NCI-H446 treated with DMSO at 0.1 percent for 48 hours (cell line): ENCODE results near the gene DPCD.
"Not testable (repeated sequence)": the region's sequence is repeated elsewhere in the genome, so short reads cannot be mapped to it uniquely, and the experiment has no call there.

Experiments used
- DNase-seq: peaks from one replicate; lab custom pipeline; 2025; lab: John Stamatoyannopoulos, UW

DPCD gene

GRCh38 chr10:101585841-101586240 lies 2.3 kb upstream of the DPCD start:
- no peak for DNase-seq

- no peak for DNase-seq
These were observed 758 bp downstream of the DPCD start for GRCh38 chr10:101588879-101589278.

- not testable (repeated sequence) for DNase-seq
These were observed 5.2 kb downstream of the DPCD start for GRCh38 chr10:101593331-101593730.

GRCh38 chr10:101595591-101596433 lies 7.7 kb downstream of the DPCD start:
- DNase-seq: no peak

GRCh38 chr10:101597091-101597900 lies 9.2 kb downstream of the DPCD start:
- DNase-seq: no peak

- no peak for DNase-seq
These were observed 13.4 kb downstream of the DPCD start for GRCh38 chr10:101601541-101601940.

GRCh38 chr10:101602761-101603398 lies 14.8 kb downstream of the DPCD start:
- DNase-seq: no peak

- no peak for DNase-seq
These were observed 19.0 kb downstream of the DPCD start for GRCh38 chr10:101607124-101607523.

- DNase-seq: no peak
These were observed 21.4 kb downstream of the DPCD start for GRCh38 chr10:101609481-101609880.

GRCh38 chr10:101611096-101611905 lies 23.2 kb downstream of the DPCD start:
- no peak for DNase-seq

- no peak for DNase-seq
These were observed 24.0 kb downstream of the DPCD start for GRCh38 chr10:101612086-101612485.

GRCh38 chr10:101612872-101613271 lies 24.8 kb downstream of the DPCD start:
- DNase-seq: no peak

GRCh38 chr10:101613646-101614045 lies 25.5 kb downstream of the DPCD start:
- no peak for DNase-seq

- DNase-seq: no peak
These were observed 26.8 kb downstream of the DPCD start for GRCh38 chr10:101614663-101615524.

GRCh38 chr10:101615525-101616116 lies 27.5 kb downstream of the DPCD start:
- no peak for DNase-seq

GRCh38 chr10:101616415-101617101 lies 28.4 kb downstream of the DPCD start:
- DNase-seq: no peak

GRCh38 chr10:101617102-101617823 lies 29.1 kb downstream of the DPCD start:
- no peak for DNase-seq

- DNase-seq: no peak
These were observed 29.9 kb downstream of the DPCD start for GRCh38 chr10:101617824-101618568.
